ENCODE measurements around the gene USP19.

The USP19 gene

GRCh38 chr3:49119439-49119838 is 1.2 kb downstream of the USP19 start:
- Histone ChIP-seq H3K9ac (peak overlapping the region; percentile 91 to 98 (median 96)), H3K27ac (peak overlapping the region; percentile 90 to 97 (median 97); a peak in 21 of 22 replicates), H3K9me3 (replicated peaks in 1 of 11) (no peaks in the 10 kb centered on the region), H3K4me2 (peak overlapping the region; percentile 95 to 99 (median 98)), H3K36me3 (peaks cover 45 to 51% (median 47%) of the 10 kb centered on the region in 11 experiments), H4K20me1 (peaks cover 0 to 33% (median 5%) of the 10 kb centered on the region in 11 experiments; a peak in 9 of 22 replicates), H3K4me1 (peaks cover 16 to 24% (median 21%) of the 10 kb centered on the region in 10 experiments), H3K4me3 (peak overlapping the region; percentile 86 to 99 (median 90)), H3K27me3 (no peaks in the 10 kb centered on the region)
- TF ChIP-seq Cebpa-rat (IDR thresholded peaks at IDR 0.05), result no peak

GRCh38 chr3:49119036-49119435 is 1.6 kb downstream of the USP19 start:
- Histone ChIP-seq H3K4me1 (peaks cover 16 to 24% (median 21%) of the 10 kb centered on the region in 10 experiments), H4K20me1 (peaks cover 0 to 37% (median 5%) of the 10 kb centered on the region in 11 experiments; a peak in 10 of 22 replicates), H3K27ac (peak overlapping the region; percentile 90 to 97 (median 97); a peak in 18 of 22 replicates), H3K27me3 (no peaks in the 10 kb centered on the region), H3K4me2 (peak overlapping the region; percentile 95 to 99 (median 98)), H3K36me3 (peaks cover 49 to 55% (median 51%) of the 10 kb centered on the region in 11 experiments), H3K4me3 (peak overlapping the region; percentile 86 to 99 (median 90); a peak in 19 of 20 replicates), H3K9ac (peak overlapping the region; percentile 91 to 98 (median 96)), H3K9me3 (replicated peaks in 1 of 11) (no peaks in the 10 kb centered on the region)
- no peak for TF ChIP-seq Cebpa-rat (IDR thresholded peaks at IDR 0.05)

- Histone ChIP-seq H3K27ac (no peak overlapping the region), H3K4me2 (no peak overlapping the region), H3K27me3 (no peaks in the 10 kb centered on the region), H3K4me3 (no peak overlapping the region), H3K36me3 (peaks cover 98 to 100% (median 100%) of the 10 kb centered on the region in 11 experiments), H3K9me3 (replicated peaks in 1 of 11) (no peaks in the 10 kb centered on the region), H4K20me1 (peaks cover 0 to 78% (median 5%) of the 10 kb centered on the region in 11 experiments; a peak in 10 of 22 replicates), H3K9ac (no peak overlapping the region), H3K4me1 (no peaks in the 10 kb centered on the region)
- no peak for TF ChIP-seq Cebpa-rat (IDR thresholded peaks at IDR 0.05)
Observed at GRCh38 chr3:49112262-49112661, 8.4 kb downstream of the USP19 start.

- H3K4me1 ChIP-seq, result peaks cover 0 to 2% (median under 1%) of the 10 kb centered on the region in 10 experiments; a peak in 4 of 20 replicates
- no peak for TF ChIP-seq Cebpa-rat (IDR thresholded peaks at IDR 0.05)
- no peak overlapping the region for H3K27ac ChIP-seq
- H3K27me3 ChIP-seq, result no peaks in the 10 kb centered on the region
- H3K9ac ChIP-seq, result no peak overlapping the region
- H3K36me3 ChIP-seq, result peaks cover 91 to 100% (median 97%) of the 10 kb centered on the region in 11 experiments
- H4K20me1 ChIP-seq, result peaks cover 0 to 69% (median 0%) of the 10 kb centered on the region in 11 experiments; a peak in 9 of 22 replicates
- no peak overlapping the region for H3K4me3 ChIP-seq
- no peaks in the 10 kb centered on the region for H3K9me3 ChIP-seq (replicated peaks in 1 of 11)
- no peak overlapping the region for H3K4me2 ChIP-seq
Observed at GRCh38 chr3:49111347-49111746, 9.3 kb downstream of the USP19 start.

- no peak overlapping the region for H3K4me3 ChIP-seq
- H3K4me1 ChIP-seq, result peaks cover 3 to 8% (median 6%) of the 10 kb centered on the region in 10 experiments
- no peaks in the 10 kb centered on the region for H3K27me3 ChIP-seq
- H3K27ac ChIP-seq, result no peak overlapping the region
- H3K9ac ChIP-seq, result no peak overlapping the region
- H4K20me1 ChIP-seq, result peaks cover 0 to 63% (median 0%) of the 10 kb centered on the region in 11 experiments; a peak in 9 of 22 replicates
- H3K9me3 ChIP-seq (replicated peaks in 1 of 11), result no peaks in the 10 kb centered on the region
- no peak overlapping the region for H3K4me2 ChIP-seq
- H3K36me3 ChIP-seq, result peaks cover 85 to 99% (median 93%) of the 10 kb centered on the region in 11 experiments
- TF ChIP-seq Cebpa-rat (IDR thresholded peaks at IDR 0.05), result no peak
Observed at GRCh38 chr3:49110780-49111179, 9.8 kb downstream of the USP19 start.

GRCh38 chr3:49108346-49108745 is 12.3 kb downstream of the USP19 start:
- H3K9me3 ChIP-seq (replicated peaks in 1 of 11), result no peaks in the 10 kb centered on the region
- H4K20me1 ChIP-seq, result peaks cover 0 to 39% (median 0%) of the 10 kb centered on the region in 11 experiments; a peak in 4 of 22 replicates
- peaks cover 61 to 79% (median 69%) of the 10 kb centered on the region in 11 experiments for H3K36me3 ChIP-seq
- no peak overlapping the region for H3K4me3 ChIP-seq
- H3K27ac ChIP-seq, result no peak overlapping the region
- H3K4me2 ChIP-seq, result no peak overlapping the region
- H3K27me3 ChIP-seq, result no peaks in the 10 kb centered on the region
- TF ChIP-seq Cebpa-rat (IDR thresholded peaks at IDR 0.05), result no peak
- H3K4me1 ChIP-seq, result peaks cover 21 to 25% (median 23%) of the 10 kb centered on the region in 10 experiments
- 0 out of 22 replicates have a peak overlapping the region, but pooled peaks of 1 of the 11 experiments have one; percentile 15 for H3K9ac ChIP-seq

- Histone ChIP-seq H3K9me3 (replicated peaks in 1 of 11) (no peaks in the 10 kb centered on the region), H3K4me3 (peak within 1 kb of the TSS; percentile 71 to 97 (median 80)), H3K4me2 (peak within 1 kb of the TSS; percentile 87 to 99 (median 96)), H3K36me3 (peaks cover 60 to 79% (median 67%) of the 10 kb centered on the region in 11 experiments), H3K27me3 (no peaks in the 10 kb centered on the region), H3K27ac (peak within 1 kb of the TSS; percentile 73 to 97 (median 90)), H3K9ac (peak within 1 kb of the TSS; percentile 88 to 98 (median 91)), H3K4me1 (peaks cover 26 to 32% (median 30%) of the 10 kb centered on the region in 10 experiments), H4K20me1 (peaks cover 0 to 18% (median 0%) of the 10 kb centered on the region in 11 experiments; a peak in 2 of 22 replicates)
- TF ChIP-seq Cebpa-rat (IDR thresholded peaks at IDR 0.05), result no peak
Observed at GRCh38 chr3:49104427-49105291, 16.0 kb downstream of the USP19 start, which contains the start of gene QARS1. TSS of gene QARS1 (minus strand) at chr3:49104757. CDS start at chr3:49104733, 24 bp downstream.

GRCh38 chr3:49104052-49104426 is 16.6 kb downstream of the USP19 start:
- peak overlapping the region; percentile 87 to 99 (median 96) for H3K4me2 ChIP-seq
- peak overlapping the region; percentile 73 to 97 (median 90) for H3K27ac ChIP-seq
- no peak for TF ChIP-seq Cebpa-rat (IDR thresholded peaks at IDR 0.05)
- no peaks in the 10 kb centered on the region for H3K27me3 ChIP-seq
- peaks cover 0 to 18% (median 0%) of the 10 kb centered on the region in 11 experiments; a peak in 2 of 22 replicates for H4K20me1 ChIP-seq
- peak overlapping the region; percentile 88 to 98 (median 91) for H3K9ac ChIP-seq
- H3K9me3 ChIP-seq (replicated peaks in 1 of 11), result no peaks in the 10 kb centered on the region
- peak overlapping the region; percentile 71 to 97 (median 80) for H3K4me3 ChIP-seq
- peaks cover 60 to 79% (median 67%) of the 10 kb centered on the region in 11 experiments for H3K36me3 ChIP-seq
- H3K4me1 ChIP-seq, result peaks cover 26 to 32% (median 30%) of the 10 kb centered on the region in 10 experiments

Data from BLaER1 treated with 17β-estradiol and CSF1 and Interleukin-3, amounts not matched to agents 10 nM and 100 nM (cell line).